HG03432 (cell line): ENCODE results near the gene MLH1.
"Not testable (repeated sequence)": the region's sequence is repeated elsewhere in the genome, so short reads cannot be mapped to it uniquely, and the experiment has no call there.

Experiments
- ATAC-seq: cut with Tn5 transposase; IDR thresholded peaks from one replicate; pipeline ENCODE4 v1.9.1; 2021; ENCODE audit warnings: mild to moderate bottlenecking, moderate library complexity; ENCODE audit not compliant: unreplicated experiment

MLH1 gene

DNA sequence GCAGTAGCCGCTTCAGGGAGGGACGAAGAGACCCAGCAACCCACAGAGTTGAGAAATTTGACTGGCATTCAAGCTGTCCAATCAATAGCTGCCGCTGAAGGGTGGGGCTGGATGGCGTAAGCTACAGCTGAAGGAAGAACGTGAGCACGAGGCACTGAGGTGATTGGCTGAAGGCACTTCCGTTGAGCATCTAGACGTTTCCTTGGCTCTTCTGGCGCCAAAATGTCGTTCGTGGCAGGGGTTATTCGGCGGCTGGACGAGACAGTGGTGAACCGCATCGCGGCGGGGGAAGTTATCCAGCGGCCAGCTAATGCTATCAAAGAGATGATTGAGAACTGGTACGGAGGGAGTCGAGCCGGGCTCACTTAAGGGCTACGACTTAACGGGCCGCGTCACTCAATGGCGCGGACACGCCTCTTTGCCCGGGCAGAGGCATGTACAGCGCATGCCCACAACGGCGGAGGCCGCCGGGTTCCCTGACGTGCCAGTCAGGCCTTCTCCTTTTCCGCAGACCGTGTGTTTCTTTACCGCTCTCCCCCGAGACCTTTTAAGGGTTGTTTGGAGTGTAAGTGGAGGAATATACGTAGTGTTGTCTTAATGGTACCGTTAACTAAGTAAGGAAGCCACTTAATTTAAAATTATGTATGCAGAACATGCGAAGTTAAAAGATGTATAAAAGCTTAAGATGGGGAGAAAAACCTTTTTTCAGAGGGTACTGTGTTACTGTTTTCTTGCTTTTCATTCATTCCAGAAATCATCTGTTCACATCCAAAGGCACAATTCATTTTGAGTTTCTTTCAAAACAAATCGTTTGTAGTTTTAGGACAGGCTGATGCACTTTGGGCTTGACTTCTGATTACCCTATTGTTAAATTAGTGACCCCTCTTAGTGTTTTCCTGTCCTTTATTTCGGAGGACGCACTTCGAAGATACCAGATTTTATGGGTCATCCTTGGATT lies at the start of gene MLH1:
Gene MLH1, plus strand, starts transcription at position 193 of the 958 bp plus-strand sequence. Its CDS starts 30 bp downstream, at position 223.
- ATAC-seq, result peak; percentile 91

DNA sequence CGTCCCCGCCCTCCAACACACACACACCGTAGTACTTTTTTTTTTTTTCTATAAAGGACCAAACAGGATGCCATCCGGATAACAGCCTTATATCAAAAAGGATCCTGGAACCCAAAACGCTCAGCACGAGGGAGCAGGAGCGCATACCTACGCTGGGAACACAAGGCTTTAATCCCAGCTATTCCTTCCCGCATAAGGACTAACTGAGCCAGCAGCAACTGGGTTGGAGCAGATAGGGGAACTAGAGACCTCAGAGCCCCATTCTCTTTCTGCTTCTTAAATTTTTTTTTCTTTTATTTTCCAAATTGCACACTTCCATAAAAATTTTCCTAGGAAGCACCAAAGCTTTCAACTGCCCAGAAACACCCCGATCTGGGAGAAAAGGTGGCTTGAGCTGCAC lies 49.7 kb upstream of the MLH1 start:
- no peak for ATAC-seq

DNA sequence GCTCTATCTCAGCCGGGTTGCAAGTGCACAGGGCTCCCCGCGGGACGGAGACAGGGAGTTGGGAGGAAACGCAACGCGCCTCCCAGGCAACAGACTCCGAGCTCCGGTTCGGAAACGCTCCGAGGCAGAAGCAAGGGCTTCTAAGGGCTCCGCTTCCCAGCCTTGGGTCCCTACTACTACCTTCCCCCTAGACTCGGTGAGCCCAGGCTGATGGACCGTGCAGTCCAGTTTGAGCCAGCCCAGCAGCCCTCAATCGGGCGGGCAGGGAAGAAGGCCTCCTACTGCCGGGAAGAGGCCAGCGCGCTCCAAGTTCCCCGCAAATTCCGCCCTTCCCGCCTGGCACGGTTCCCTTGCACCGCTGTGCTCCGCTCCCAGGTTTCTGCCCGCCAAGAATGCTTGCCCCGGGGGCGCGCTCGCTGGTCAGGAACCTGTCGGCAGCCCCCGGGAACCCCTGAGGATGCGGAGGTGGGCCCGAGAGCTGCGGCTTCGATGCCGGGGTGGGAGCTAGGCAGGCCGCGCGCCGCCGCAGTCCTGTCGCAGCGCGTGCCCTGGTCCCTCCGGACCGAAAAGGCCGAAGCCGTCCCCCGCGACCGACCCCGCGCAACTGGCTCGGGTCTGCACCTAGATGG lies 49.2 kb upstream of the MLH1 start:
- peak; percentile 64 for ATAC-seq

DNA sequence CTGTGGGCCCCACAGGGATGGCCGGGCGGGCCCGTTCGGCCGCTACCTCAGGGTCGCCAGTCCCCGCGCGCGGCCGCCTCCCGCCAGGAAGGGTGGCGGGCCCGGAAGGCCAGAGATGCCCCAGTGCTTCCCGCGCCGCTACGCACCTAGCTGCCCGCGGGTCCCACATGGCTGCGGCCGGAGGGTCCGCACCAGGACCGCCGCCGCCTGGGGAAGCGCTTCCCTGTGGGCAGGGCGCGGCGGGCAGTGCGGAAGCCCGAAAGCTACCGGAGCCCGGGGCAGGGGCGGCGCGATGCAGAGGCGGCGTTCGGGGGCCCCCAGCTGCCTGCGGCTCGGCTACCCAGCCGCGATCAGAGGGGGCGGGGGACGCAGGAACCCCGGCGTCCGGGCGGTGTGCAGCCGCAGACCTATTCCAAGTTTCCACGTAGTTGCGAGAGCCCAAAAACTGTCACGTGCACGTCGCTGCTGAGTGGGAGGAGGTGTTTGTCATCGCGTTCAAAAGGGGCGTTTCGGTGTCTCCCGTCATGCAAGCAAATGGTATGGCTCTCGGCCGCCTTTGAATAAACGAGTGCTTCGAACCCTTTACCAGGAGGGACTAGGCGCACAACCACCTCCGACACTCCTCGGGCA lies 48.6 kb upstream of the MLH1 start, which contains the start of gene TRANK1:
Gene TRANK1, minus strand, starts transcription at position 414 of the 630 bp plus-strand sequence. Its CDS starts 245 bp downstream, at position 169.
- ATAC-seq, result peak; percentile 73

DNA sequence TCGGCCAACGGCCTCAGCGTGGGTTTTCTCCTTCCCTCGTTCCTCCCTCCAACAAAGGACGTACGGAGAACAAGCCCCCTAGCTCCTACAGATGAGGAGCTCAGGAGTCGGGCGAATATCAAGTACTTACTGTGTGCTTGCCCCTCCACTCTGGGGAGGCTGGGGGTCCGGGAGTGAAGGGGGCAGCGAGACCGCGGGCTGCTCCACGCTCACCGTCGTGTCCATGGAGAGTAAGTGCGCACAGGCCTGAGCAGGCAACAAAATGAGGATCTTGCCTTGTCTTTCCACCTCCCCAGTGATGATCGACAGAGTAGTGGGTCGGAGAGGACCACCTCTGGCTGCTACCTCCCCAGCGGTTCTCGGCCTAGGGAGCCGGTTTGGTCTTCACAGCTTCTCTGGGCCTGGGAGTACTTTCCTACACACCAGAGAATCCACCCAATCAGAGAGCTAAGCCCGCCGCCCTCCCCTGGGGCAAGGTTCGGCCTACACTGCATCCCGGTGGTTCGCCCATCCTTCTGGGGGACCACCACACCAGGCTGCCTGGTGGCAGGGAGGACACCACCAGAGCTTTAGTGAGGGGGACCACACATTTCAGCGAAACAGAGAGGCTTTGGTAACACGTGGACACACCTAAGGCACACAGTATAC lies 47.9 kb upstream of the MLH1 start:
- ATAC-seq, result no peak

DNA sequence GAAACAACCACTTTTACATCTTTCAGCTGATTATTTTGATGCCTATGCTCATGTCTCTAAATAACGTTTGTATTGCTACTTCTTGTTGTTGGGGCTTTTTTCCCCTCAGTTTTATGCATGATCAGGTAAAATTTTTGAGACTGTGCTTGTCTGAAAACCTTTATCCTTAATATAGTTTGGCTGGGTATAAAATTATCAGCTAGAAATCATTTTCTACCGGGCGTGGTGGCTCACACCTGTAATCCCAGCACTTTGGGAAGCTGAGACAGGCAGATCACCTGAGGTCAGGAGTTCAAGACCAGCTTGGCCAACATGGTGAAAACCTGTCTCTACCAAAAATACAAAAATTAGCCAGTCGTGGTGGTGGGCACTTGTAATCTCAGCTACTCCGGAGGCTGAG lies 45.5 kb upstream of the MLH1 start:
- ATAC-seq, result not testable (repeated sequence)

DNA sequence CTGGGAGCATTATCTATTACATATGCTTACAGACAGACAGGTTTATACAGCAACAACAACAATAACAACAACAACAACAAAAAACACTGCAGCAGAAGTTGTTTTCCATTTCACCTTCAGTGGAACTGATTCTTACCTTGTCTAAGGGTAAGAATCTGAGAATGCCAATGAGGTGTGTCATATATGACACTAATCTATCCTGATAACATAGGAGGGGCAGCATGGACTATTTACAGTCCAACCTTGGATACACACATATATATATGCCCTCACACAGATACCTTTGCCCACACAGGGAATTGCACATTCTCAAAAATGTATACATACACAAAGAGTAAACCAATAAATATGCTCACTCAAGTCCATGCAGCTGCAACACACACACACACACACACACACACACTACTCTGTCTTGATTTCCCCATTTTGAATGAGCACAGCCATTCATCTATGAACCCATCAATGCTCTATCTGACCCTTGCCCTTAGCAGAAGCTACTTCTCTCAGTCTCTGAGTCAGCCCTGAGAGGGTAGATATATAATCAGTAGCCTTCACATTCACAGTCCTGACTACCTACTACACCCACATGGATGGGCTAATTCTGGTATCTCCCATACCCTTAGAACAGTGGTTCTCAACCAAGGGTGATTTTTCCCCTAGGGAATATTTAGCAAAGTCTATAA lies 38.7 kb upstream of the MLH1 start:
- no peak for ATAC-seq

DNA sequence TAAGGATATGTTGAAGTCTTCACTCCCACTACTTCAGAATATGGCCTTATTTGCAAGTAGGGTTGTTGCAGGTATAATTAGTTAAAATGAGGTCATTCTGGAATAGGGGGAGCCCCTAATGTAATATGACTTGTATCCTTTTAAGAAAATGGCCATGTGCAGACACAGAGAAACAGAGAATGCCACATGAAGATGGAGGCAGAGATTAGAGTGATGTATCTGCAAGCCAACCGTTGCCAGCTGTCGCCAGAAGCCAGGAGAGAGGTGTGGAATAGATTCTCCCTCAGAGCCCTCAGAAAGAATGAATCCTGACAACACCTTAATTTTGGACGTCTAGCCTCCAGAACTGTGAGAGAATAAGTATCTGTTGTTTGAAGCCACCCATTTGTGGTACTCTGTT lies 37.2 kb upstream of the MLH1 start:
- no peak for ATAC-seq

DNA sequence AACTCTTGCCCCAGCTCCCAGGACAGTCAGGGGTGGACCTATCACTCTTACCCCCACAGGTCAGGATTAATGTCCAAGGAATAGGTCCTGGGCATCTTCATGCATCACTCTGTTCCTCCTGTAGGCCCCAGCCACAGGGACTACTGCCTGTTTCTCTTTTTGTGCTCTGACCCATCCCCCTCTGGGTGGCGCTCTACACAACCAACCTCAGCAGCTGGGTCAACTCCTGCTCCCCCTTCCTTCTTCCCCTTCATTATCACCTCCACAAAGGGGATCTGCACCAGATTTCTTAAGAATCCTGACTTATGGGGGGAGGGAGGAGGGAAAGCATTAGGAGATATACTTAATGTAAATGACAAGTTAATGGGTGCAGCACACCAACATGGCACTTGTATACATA lies 36.3 kb upstream of the MLH1 start:
- no peak for ATAC-seq

DNA sequence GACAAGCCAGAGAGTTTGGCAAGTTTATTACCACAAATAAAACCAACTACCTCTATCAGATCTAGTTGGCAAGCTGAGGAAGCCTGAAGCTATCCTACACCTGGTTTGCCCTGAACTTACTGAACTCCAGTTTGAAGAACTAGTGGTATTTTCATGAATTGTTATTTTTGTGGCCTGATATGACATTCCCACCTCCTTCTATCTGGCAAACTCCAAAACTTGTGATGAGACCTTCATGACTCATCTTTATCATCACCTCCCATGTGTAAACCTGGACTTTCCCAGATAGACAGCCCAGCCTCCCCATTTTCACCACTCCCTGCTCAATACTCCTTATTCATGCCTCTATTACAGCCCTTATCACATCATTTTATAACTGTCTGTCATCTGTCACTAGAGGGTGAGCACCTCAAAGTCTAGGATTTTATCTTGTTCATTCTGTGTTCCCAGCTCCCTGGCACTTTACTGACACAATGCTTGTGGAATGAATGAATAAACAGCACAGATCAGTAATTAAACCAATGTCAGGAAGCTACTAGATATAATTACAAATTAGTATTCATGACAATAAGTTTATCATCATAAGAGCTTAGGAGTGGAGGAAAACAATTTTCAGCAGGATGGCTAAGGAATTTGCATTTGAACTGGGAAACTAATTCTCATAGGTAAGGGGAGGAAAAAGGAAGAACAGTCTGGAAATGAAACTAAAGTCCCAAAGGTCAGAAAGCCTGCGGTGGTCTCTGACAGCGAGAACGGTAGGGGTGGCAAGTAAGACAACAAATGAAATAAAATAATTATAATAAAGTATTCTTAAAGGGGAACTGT lies 35.2 kb upstream of the MLH1 start:
- ATAC-seq, result no peak

DNA sequence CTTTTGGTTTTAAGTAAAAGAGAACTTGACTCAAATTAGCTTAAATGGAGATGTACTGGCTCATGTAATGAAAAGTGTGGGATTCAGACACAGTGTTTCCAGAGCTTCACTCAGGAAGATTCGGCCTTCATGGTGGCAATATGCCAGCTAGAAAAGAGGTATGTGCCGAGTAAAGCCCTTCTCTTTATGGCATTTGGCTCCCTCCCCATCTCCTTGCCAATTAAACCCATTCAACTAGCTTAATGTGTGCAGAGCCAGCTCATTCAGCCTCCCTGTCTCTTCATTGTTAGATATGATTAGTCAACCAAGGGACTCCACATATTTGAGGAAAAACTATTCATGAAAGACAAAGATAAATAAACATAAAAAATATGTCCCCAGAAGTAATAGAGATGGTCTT lies 33.5 kb upstream of the MLH1 start:
- no peak for ATAC-seq

DNA sequence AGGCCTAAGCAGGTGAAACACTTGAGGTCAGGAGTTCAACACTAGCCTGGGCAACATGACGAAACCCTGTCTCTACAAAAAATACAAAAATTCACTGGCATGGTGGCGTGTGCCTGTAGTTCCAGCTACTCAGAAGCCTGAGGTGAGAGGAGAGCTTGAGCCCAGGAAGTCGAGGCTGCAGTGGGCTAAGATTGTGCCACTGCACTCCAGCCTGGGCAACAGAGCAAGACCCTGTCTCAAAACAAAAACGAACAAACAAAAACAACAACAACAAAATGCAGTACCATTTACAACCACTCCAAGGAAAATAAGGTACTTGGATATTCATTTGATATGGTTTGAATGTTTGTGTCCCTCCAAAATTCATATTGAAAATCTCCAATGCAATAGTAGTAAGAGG lies 32.8 kb upstream of the MLH1 start:
- ATAC-seq, result no peak

DNA sequence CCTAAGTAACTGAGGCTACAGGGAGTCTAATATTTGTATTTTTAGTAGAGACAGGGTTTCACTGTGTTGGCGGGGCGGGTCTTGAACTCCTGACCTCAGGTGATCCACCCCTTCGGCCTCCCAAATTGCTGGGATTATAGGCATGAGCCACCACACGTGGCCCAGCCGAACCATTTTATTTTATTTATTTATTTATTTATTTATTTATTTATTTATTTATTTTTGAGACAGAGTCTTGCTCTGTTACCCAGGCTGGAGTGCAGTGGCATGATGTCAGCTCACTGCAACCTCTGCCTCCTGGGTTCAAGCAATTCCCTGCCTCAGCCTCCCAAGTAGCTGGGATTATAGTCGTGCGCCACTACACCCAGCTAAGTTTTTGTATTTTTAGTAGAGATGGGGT lies 30.3 kb upstream of the MLH1 start:
- ATAC-seq, result not testable (repeated sequence)

DNA sequence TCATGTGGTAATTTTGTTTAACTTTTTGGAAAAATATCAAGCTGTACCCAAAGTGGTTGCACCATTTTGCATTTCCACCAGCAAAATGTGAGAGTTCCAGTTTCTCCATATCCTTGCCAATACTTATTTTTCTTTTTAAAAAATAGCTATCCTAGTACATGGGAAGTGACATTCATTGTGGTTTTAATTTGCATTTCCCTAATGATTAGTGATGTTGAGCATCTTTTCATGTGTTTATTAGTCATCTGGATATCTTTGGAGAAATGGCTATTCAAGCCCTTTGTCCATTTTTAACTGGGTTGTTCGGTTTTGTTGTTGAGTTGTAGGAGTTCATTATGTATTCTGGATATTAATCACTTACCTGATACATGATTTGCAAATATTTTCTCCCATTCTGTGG lies 29.0 kb upstream of the MLH1 start:
- ATAC-seq, result no peak

DNA sequence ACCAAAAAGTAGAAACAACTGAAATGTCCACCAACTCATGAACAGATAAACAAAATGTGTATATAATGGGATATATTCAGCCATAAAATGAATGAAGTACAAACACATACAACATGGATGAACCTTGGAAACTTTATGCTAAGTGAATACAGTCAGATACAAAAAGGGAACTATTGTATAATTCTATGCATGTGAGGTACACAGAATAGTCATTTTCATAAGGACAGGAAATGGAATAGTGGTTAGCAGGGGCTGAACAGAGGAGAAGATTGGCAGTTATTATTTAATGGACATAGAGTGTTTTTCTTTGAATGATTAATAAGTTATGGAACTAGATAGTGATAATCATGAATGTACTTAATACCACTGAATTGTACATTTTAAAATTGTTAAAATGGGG lies 28.5 kb upstream of the MLH1 start:
- peak; percentile 57 for ATAC-seq

DNA sequence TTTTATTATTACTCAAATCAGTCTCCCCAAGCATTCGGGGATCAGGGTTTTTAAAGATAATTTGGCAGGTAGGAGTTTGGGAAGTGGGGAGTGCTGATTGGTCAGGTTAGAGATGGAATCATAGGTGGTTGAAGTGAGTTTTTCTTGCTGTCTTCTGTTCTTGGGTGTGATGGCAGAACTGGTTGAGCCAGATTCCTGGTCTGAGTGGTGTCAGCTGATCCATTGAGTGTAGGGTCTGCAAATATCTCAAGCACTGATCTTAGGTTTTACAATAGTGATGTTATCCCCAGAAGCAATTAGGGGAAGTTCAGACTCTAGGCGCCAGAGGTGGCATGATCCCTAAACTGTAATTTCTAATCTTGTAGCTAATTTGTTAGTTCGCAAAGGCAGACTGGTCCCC lies 27.9 kb upstream of the MLH1 start:
- no peak for ATAC-seq

DNA sequence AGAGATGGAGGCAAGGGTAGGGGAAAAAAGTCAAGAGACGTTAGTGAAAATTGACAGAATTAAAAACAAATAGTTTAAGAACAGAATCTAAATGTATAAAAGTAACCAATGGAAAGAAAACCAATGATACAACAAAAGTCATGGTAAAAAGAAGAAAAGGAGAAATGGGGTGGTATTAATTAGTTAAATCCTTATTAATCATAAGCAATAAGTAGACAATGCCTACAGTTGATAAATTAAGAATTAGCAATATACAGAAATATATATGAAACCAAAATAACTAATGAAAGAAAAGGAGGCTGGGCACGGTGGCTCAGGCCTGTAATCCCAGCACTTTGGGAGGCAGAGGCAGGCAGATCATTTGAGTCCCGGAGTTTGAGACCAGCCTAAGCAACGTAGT lies 24.2 kb upstream of the MLH1 start:
- ATAC-seq, result no peak

DNA sequence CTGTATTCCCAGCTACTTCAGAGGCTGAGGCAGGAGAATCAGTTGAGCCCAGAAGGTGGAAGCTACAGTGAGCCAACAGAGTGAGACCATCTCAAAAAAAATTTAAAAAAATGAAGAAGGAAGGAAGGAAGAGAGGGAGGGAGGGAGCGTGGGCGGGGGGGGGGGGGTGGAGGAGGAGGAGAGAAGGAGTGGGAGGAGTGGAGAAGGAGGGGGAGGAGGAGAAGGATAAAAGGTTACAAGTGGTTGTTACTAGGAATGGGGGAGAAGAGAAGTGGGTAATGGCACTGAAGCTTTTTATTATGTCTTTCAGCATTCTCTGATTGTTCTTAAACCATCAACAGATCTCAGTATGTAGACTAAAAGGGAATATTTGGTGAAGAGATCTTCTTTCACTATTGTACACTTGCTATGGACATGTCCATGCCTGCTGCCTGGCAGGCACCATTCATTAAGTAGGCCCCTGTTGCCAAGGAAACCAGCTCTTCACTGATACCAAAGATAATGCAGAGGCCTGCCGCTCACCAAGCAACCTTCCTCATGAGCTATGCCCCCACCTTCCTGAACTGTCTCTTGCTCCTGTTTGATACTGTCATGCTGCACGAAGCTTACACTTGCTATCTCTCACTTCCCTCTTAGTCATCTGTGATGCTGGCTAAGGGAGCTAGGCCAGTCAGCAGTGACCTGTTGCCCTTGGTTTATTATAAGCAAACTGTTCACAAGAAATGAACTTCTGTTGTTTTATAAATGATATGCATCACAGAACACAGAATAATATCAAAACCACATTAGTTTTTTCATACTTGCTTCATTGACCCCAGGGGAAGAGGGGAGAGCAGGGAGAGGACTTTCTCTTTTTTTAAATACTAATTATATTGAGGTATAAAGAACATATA lies 23.5 kb upstream of the MLH1 start:
- ATAC-seq, result peak; percentile 100

DNA sequence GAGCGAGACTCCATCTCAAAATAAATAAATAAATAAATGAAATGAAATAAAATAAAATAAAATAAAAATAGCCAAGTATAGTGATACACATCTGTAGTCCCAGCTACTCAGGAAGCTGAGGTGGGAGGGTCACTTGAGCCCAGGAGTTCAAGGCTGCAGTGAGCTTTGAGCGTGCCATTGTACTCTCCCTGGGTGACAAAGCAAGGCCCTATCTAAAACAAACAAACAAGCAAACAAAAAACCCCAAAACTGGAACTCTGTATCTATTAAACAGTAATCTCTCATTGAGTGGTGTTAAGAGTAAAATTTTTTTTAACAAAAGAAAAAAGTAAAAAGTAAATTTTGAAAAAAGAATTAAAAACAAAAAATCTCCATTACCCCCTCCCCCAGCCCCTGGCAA lies 21.2 kb upstream of the MLH1 start:
- ATAC-seq, result no peak
